Keratinocyte (primary cell): ENCODE results near the gene DUSP6. TPM values are rescaled to one million over a fixed set of nuclear protein-coding genes. Genes with fewer than 3 reads are reported as not detected.

Source experiments
- DNase-seq: peaks from one replicate; pipeline ENCODE4 v3.0.0-alpha.2; 2011; ENCODE audit warnings: low read depth, missing footprints, low spot score
- FAIRE-seq: peaks from 2 replicates; lab custom pipeline; 2011; peaks lifted over from hg19 to GRCh38; lab: Jason Lieb, UNC
- H2AFZ ChIP-seq: 2 replicates; pipeline ENCODE4 v1.6.0; 2012; ENCODE audit warnings: low read length, control low read depth, inconsistent platforms; ENCODE audit not compliant: control insufficient read depth
- H3K27ac ChIP-seq: 2 replicates; pipeline ENCODE4 v1.5.1; 2011; ENCODE audit warnings: low read length; ENCODE audit not compliant: control insufficient read depth, insufficient read depth
- H3K27me3 ChIP-seq: 3 replicates; pipeline ENCODE4 v1.6.0; 2011; ENCODE audit warnings: low read length; ENCODE audit not compliant: control insufficient read depth, insufficient read depth; ENCODE audit errors: extremely low read depth
- H3K36me3 ChIP-seq, 2 experiments: 2 replicates in 1 of 2; 3 replicates in 1 of 2; pipeline ENCODE4 v1.5.1; 2011; ENCODE audit warnings: low read length in 2 of 2, mild to moderate bottlenecking in 1 of 2; ENCODE audit not compliant: control insufficient read depth in 2 of 2, insufficient read depth in 2 of 2; ENCODE audit errors: extremely low read depth in 1 of 2
- H3K4me1 ChIP-seq: 3 replicates; pipeline ENCODE4 v1.5.1; 2011; ENCODE audit warnings: low read length; ENCODE audit not compliant: control insufficient read depth, insufficient read depth; ENCODE audit errors: extremely low read depth
- H3K4me2 ChIP-seq: 3 replicates; pipeline ENCODE4 v1.6.0; 2011; ENCODE audit warnings: low read depth, low read length; ENCODE audit not compliant: control insufficient read depth, insufficient read depth; ENCODE audit errors: extremely low read depth
- H3K4me3 ChIP-seq, 3 experiments: fragments of 200-600 bp in 1 of 3; sonication (generic) in 1 of 3; 2 replicates in 2 of 3; 3 replicates in 1 of 3; pipeline ENCODE4 v1.5.1; 2011 to 2016; ENCODE audit warnings: low read length in 3 of 3, mild to moderate bottlenecking in 3 of 3, control low read depth in 2 of 3, inconsistent platforms in 1 of 3, low read depth in 1 of 3, mixed read lengths in 1 of 3, mixed run types in 1 of 3, moderate library complexity in 1 of 3; ENCODE audit not compliant: control insufficient read depth in 2 of 3, insufficient read depth in 2 of 3; ENCODE audit errors: extremely low read depth in 1 of 3
- H3K79me2 ChIP-seq: 2 replicates; pipeline ENCODE4 v1.6.0; 2012; ENCODE audit warnings: low read length; ENCODE audit not compliant: control insufficient read depth, insufficient read depth
- H3K9ac ChIP-seq: 3 replicates; pipeline ENCODE4 v1.6.0; 2011; ENCODE audit warnings: low read length; ENCODE audit not compliant: control insufficient read depth, insufficient read depth; ENCODE audit errors: extremely low read depth
- H3K9me1 ChIP-seq: 3 replicates; pipeline ENCODE4 v1.6.0; 2011; ENCODE audit warnings: low read length; ENCODE audit not compliant: control insufficient read depth, insufficient read depth; ENCODE audit errors: extremely low read depth
- H3K9me3 ChIP-seq: 2 replicates; pipeline ENCODE4 v1.5.1; 2012; ENCODE audit warnings: low read depth, low read length; ENCODE audit not compliant: control insufficient read depth
- H4K20me1 ChIP-seq: 3 replicates; pipeline ENCODE4 v1.6.0; 2011; ENCODE audit warnings: low read length; ENCODE audit not compliant: control insufficient read depth, insufficient read depth; ENCODE audit errors: extremely low read depth
- CTCF ChIP-seq, 3 experiments: IDR thresholded peaks in 1 of 3; conservative IDR thresholded peaks in 1 of 3; optimal IDR thresholded peaks in 1 of 3; 2 replicates in 2 of 3; 3 replicates in 1 of 3; pipeline versions ENCODE3 to v1.5.1; 2011; ENCODE audit warnings: low read length in 3 of 3, mild to moderate bottlenecking in 3 of 3, moderate library complexity in 2 of 3, control low read depth in 1 of 3, inconsistent platforms in 1 of 3; ENCODE audit not compliant: insufficient read depth in 2 of 3; ENCODE audit errors: extremely low read depth in 1 of 3
- EZH2 ChIP-seq: IDR thresholded peaks from one replicate; pipeline ENCODE4 v1.6.1; 2012; ENCODE audit warnings: inconsistent platforms, mild to moderate bottlenecking, low read length, moderate library complexity
- dilution Hi-C: fragments of 300-500 bp; cut with MboI; formaldehyde crosslinking; loops from one replicate; pipeline ENCODE4 v1.7.0; 2020; ENCODE audit warnings: low sequenced_read_pairs; ENCODE audit not compliant: extremely low pct_ligation_motif_present
- polyA plus RNA-seq, 5 experiments: library from polyadenylated mRNA; depleted of rRNA in 3 of 5; stranded (reverse) in 3 of 5; stranded (forward) in 1 of 5; unstranded in 1 of 5; fragments of >200 nt; gene quantifications; 1 replicate in 1 of 5; 2 replicates in 3 of 5; 3 replicates in 1 of 5; pipeline versions ENCODE4 v1.2.1 to v1.2.3, GENCODE V29; 2011 to 2012; ENCODE audit warnings: missing spikeins in 2 of 5, low read depth in 1 of 5, low replicate concordance in 1 of 5

Gene DUSP6
- polyA plus RNA-seq, 1 donor (not counting 4 experiments of a cell fraction or from before 2014, with no cell fraction given): 221 TPM

- Histone ChIP-seq H3K36me3 (no peaks in the 10 kb centered on the region), H4K20me1 (no peaks in the 10 kb centered on the region), H3K4me1 (peaks cover 10% of the 10 kb centered on the region), H2AFZ (no peak overlapping the region), H3K79me2 (no peaks in the 10 kb centered on the region), H3K4me2 (peak overlapping the region; percentile 63), H3K9me3 (no peaks in the 10 kb centered on the region), H3K27ac (no peak overlapping the region), H3K4me3 (no peak overlapping the region), H3K9ac (no peak overlapping the region), H3K9me1 (no peaks in the 10 kb centered on the region), H3K27me3 (no peaks in the 10 kb centered on the region)
- dilution Hi-C loops: no loop called here
- TF ChIP-seq CTCF (optimal IDR thresholded peaks at IDR 0.05 in 1 of 3, IDR thresholded peaks at IDR 0.05 in 1 of 3, conservative IDR thresholded peaks at IDR 0.05 in 1 of 3; ENCODE audit: extremely low read depth in 1 of 3, insufficient read depth in 2 of 3, low read length in 3 of 3): no peak
- TF ChIP-seq EZH2: no peak
- FAIRE-seq (no peak), DNase-seq (no peak)
Observed at GRCh38 chr12:89319606-89320005, 32.7 kb downstream of the DUSP6 start.

GRCh38 chr12:89319122-89319521, 33.2 kb downstream of the DUSP6 start:
- no peaks in the 10 kb centered on the region for H3K9me3 ChIP-seq
- no peaks in the 10 kb centered on the region for H3K9me1 ChIP-seq
- dilution Hi-C loops: no loop called here
- FAIRE-seq (peak; percentile 87), DNase-seq (no peak)
- peak overlapping the region; percentile 63 for H3K4me2 ChIP-seq
- H3K27ac ChIP-seq: no peak overlapping the region
- peak overlapping the region; percentile 66 for H2AFZ ChIP-seq
- H3K4me3 ChIP-seq: no peak overlapping the region
- no peak overlapping the region for H3K9ac ChIP-seq
- no peaks in the 10 kb centered on the region for H3K36me3 ChIP-seq
- no peaks in the 10 kb centered on the region for H4K20me1 ChIP-seq
- peaks cover 10% of the 10 kb centered on the region for H3K4me1 ChIP-seq
- no peaks in the 10 kb centered on the region for H3K27me3 ChIP-seq
- TF ChIP-seq EZH2: no peak
- TF ChIP-seq CTCF (optimal IDR thresholded peaks at IDR 0.05 in 1 of 3, IDR thresholded peaks at IDR 0.05 in 1 of 3, conservative IDR thresholded peaks at IDR 0.05 in 1 of 3; ENCODE audit: extremely low read depth in 1 of 3, insufficient read depth in 2 of 3, low read length in 3 of 3): no peak
- H3K79me2 ChIP-seq: no peaks in the 10 kb centered on the region
